ENCODE measurements around the gene ZNF579. TPM values are rescaled to one million over a fixed set of nuclear protein-coding genes. Genes with fewer than 3 reads are reported as not detected.

Gene ZNF579
- total RNA-seq, 2 experiments from 2014 or later, result 6.7 to 7.1 TPM

- no peaks in the 10 kb centered on the region for H3K27me3 Mint-ChIP-seq
- H3K4me3 Mint-ChIP-seq, result peak overlapping the region; percentile 99
- Histone ChIP-seq H3K36me3 (ENCODE audit: insufficient read depth, low read length) (peaks cover 19% of the 10 kb centered on the region), H3K4me1 (ENCODE audit: insufficient read depth, low read length) (peaks cover 28% of the 10 kb centered on the region), H3K27me3 (ENCODE audit: control insufficient read depth in 1 of 2, insufficient read depth in 2 of 2, low read length in 2 of 2) (no peaks in the 10 kb centered on the region), H3K27ac (ENCODE audit: low read depth in 1 of 2, low read length in 2 of 2) (peak overlapping the region; percentile 95 to 97), H3K9me3 (ENCODE audit: control insufficient read depth in 1 of 2, insufficient read depth in 1 of 2, low read length in 2 of 2) (no peaks in the 10 kb centered on the region), H3K4me3 (ENCODE audit: low read length) (peak overlapping the region; percentile 95)
- peak overlapping the region; percentile 95 for H3K27ac Mint-ChIP-seq
- H3K36me3 Mint-ChIP-seq (ENCODE audit: low read depth), result peaks cover 55% of the 10 kb centered on the region
- no peak for TF ChIP-seq CTCF (IDR thresholded peaks at IDR 0.05)
- CTCF ChIA-PET, result interaction anchor here (1.0 to 2.3 kb wide), 8 partner anchors 18 to 123 kb away, joined by 3 to 17 read pairs (median 4); partner anchors contain the start of genes ZNF579 and ZNF628
- ATAC-seq (ENCODE audit: poor library complexity) (peak; percentile 74), DNase-seq (peak; percentile 73 to 96 (median 91))
- H3K9me3 Mint-ChIP-seq, result no peaks in the 10 kb centered on the region
- peaks cover 22% of the 10 kb centered on the region for H3K4me1 Mint-ChIP-seq (ENCODE audit: low read depth)
- intact Hi-C loops (cut with DNase I, micrococcal nuclease), result loop anchor here (1.0 to 5.0 kb wide), 7 partner anchors 12 to 317 kb away; partner anchors contain the start of genes BRSK1 (in 1 of the 2), HSPBP1 (in 1 of the 2), KMT5C (in 1 of the 2) and ZNF579 (in 1 of the 2)
- POLR2A ChIA-PET, result interaction anchor here (0.6 to 2.9 kb wide), 25 partner anchors 12 to 1483 kb away, joined by 3 to 42 read pairs (median 8); partner anchors contain the start of genes HSPBP1, ISOC2, KMT5C and MBOAT7
Observed at GRCh38 chr19:55598719-55599467, 18.2 kb upstream of the ZNF579 start.

- H3K4me1 Mint-ChIP-seq (ENCODE audit: low read depth), result peaks cover 22% of the 10 kb centered on the region
- Histone ChIP-seq H3K27ac (ENCODE audit: low read depth in 1 of 2, low read length in 2 of 2) (no peak overlapping the region), H3K36me3 (ENCODE audit: insufficient read depth, low read length) (peaks cover 22% of the 10 kb centered on the region), H3K9me3 (ENCODE audit: control insufficient read depth in 1 of 2, insufficient read depth in 1 of 2, low read length in 2 of 2) (no peaks in the 10 kb centered on the region), H3K27me3 (ENCODE audit: control insufficient read depth in 1 of 2, insufficient read depth in 2 of 2, low read length in 2 of 2) (no peaks in the 10 kb centered on the region), H3K4me3 (ENCODE audit: low read length) (no peak overlapping the region), H3K4me1 (ENCODE audit: insufficient read depth, low read length) (peaks cover 27% of the 10 kb centered on the region)
- ChIA-PET CTCF (interaction anchor here (1.8 kb wide), 1 partner anchor 8 kb away, joined by 4 read pairs; no protein-coding TSS in a partner anchor), POLR2A (interaction anchor here (2.1 to 2.6 kb wide), 2 partner anchors 11 to 259 kb away, joined by 8 to 23 read pairs; partner anchors contain the start of gene KMT5C)
- TF ChIP-seq CTCF (IDR thresholded peaks at IDR 0.05), result no peak
- intact Hi-C loops (cut with DNase I, micrococcal nuclease), result loop anchor here (2.0 to 5.0 kb wide), 3 partner anchors 17 to 316 kb away; partner anchors contain the start of genes BRSK1 (in 1 of the 2), HSPBP1 (in 1 of the 2), ZNF579 (in 1 of the 2) and ZNF580 (in 1 of the 2)
- peak overlapping the region; percentile 67 for H3K4me3 Mint-ChIP-seq
- DNase-seq (peak in 1 of 14 experiments; percentile 33), ATAC-seq (ENCODE audit: poor library complexity) (no peak)
- H3K27ac Mint-ChIP-seq, result no peak overlapping the region
- peaks cover 51% of the 10 kb centered on the region for H3K36me3 Mint-ChIP-seq (ENCODE audit: low read depth)
- H3K9me3 Mint-ChIP-seq, result no peaks in the 10 kb centered on the region
- no peaks in the 10 kb centered on the region for H3K27me3 Mint-ChIP-seq
Observed at GRCh38 chr19:55598034-55598433, 17.4 kb upstream of the ZNF579 start.

- Histone ChIP-seq H3K9me3 (ENCODE audit: control insufficient read depth in 1 of 2, insufficient read depth in 1 of 2, low read length in 2 of 2) (no peaks in the 10 kb centered on the region), H3K27me3 (ENCODE audit: control insufficient read depth in 1 of 2, insufficient read depth in 2 of 2, low read length in 2 of 2) (no peaks in the 10 kb centered on the region), H3K4me3 (ENCODE audit: low read length) (no peak overlapping the region), H3K27ac (ENCODE audit: low read depth in 1 of 2, low read length in 2 of 2) (no peak overlapping the region), H3K36me3 (ENCODE audit: insufficient read depth, low read length) (peaks cover 22% of the 10 kb centered on the region), H3K4me1 (ENCODE audit: insufficient read depth, low read length) (peaks cover 27% of the 10 kb centered on the region)
- no peaks in the 10 kb centered on the region for H3K27me3 Mint-ChIP-seq
- no peak overlapping the region for H3K4me3 Mint-ChIP-seq
- no peak for ATAC-seq (ENCODE audit: poor library complexity)
- peaks cover 51% of the 10 kb centered on the region for H3K36me3 Mint-ChIP-seq (ENCODE audit: low read depth)
- ChIA-PET POLR2A (no interaction called here), CTCF (interaction anchor here (1.8 kb wide), 1 partner anchor 9 kb away, joined by 4 read pairs; no protein-coding TSS in a partner anchor)
- intact Hi-C loops (cut with DNase I, micrococcal nuclease), result loop anchor here (5.0 kb wide), 2 partner anchors 45 to 315 kb away; partner anchors contain the start of genes BRSK1 (in 1 of the 2), HSPBP1 (in 1 of the 2), ZNF580 (in 1 of the 2) and ZNF581 (in 1 of the 2)
- H3K9me3 Mint-ChIP-seq, result no peaks in the 10 kb centered on the region
- no peak overlapping the region for H3K27ac Mint-ChIP-seq
- peak in 1 of 14 experiments; percentile 34 for DNase-seq
- peaks cover 22% of the 10 kb centered on the region for H3K4me1 Mint-ChIP-seq (ENCODE audit: low read depth)
- no peak for TF ChIP-seq CTCF (IDR thresholded peaks at IDR 0.05)
Observed at GRCh38 chr19:55597501-55597921, 16.9 kb upstream of the ZNF579 start.

Data from CD4-positive, alpha-beta T cell (primary cell).